ENCODE results near the gene SPDYE2B. TPM values are rescaled to one million over a fixed set of nuclear protein-coding genes. Genes with fewer than 3 reads are reported as not detected.
"Not testable (repeated sequence)": the region's sequence is repeated elsewhere in the genome, so short reads cannot be mapped to it uniquely, and the experiment has no call there.

The SPDYE2B gene
- total and polyA plus RNA-seq, 9 of the 15 experiments (the other 6 are each of a cell fraction or from before 2014, with no cell fraction given) = not detected

- H2AFZ ChIP-seq (ENCODE audit: low read depth, low read length); intact Hi-C loops (cut with micrococcal nuclease): not testable (repeated sequence)
These were observed 35.2 kb upstream of the SPDYE2B start for GRCh38 chr7:102614873-102615272.

GRCh38 chr7:102615930-102616329, 34.2 kb upstream of the SPDYE2B start:
- intact Hi-C loops (cut with micrococcal nuclease); H2AFZ ChIP-seq (ENCODE audit: low read depth, low read length); BruUV-seq (replicated peaks); H3K79me2 ChIP-seq (ENCODE audit: control insufficient read depth, insufficient read depth, low read length); H3K9me1 ChIP-seq (ENCODE audit: control insufficient read depth, insufficient read depth, low read length); ATAC-seq; H3K9me3 ChIP-seq (replicated peaks; ENCODE audit: control insufficient read depth, insufficient read depth, low read depth, low read length); H3K4me2 ChIP-seq (ENCODE audit: insufficient read depth, low read length); DNase-seq (ENCODE audit: extremely low read depth in 1 of 4, low spot score in 3 of 4); H3K27me3 ChIP-seq (ENCODE audit: control insufficient read depth in 2 of 2, insufficient read depth in 2 of 2, low read length in 2 of 2); H3K4me1 ChIP-seq (replicated peaks in 1 of 2; ENCODE audit: control insufficient read depth in 2 of 2, insufficient read depth in 2 of 2, low read length in 2 of 2); H3K27ac ChIP-seq (ENCODE audit: extremely low read depth, low read depth, low read length); H3K4me3 ChIP-seq; FAIRE-seq; H3K36me3 ChIP-seq (ENCODE audit: control insufficient read depth, insufficient read depth, low read length); POLR2A ChIA-PET; CTCF ChIA-PET (ENCODE audit: low intra/inter-chr PET ratio); H3K9ac ChIP-seq (ENCODE audit: insufficient read depth in 1 of 2, low read depth in 2 of 2, low read length in 2 of 2); H4K20me1 ChIP-seq (replicated peaks; ENCODE audit: control insufficient read depth, insufficient read depth, low read length): not testable (repeated sequence)
- in situ Hi-C loops (cut with MboI) = loop anchor here (5.0 kb wide), 1 partner anchor 94 kb away; no protein-coding TSS in a partner anchor
- WGBS (ENCODE audit: insufficient coverage, low coverage, missing lambda C conversion rate) = no CpG with 5 or more reads among the region's 10 CpGs

More at GRCh38 chr7:102614873-102615272, 35.2 kb upstream of the SPDYE2B start:
- ATAC-seq; H3K4me3 ChIP-seq; BruUV-seq (replicated peaks); H3K27me3 ChIP-seq (ENCODE audit: control insufficient read depth in 2 of 2, insufficient read depth in 2 of 2, low read length in 2 of 2); H3K4me1 ChIP-seq (replicated peaks in 1 of 2; ENCODE audit: control insufficient read depth in 2 of 2, insufficient read depth in 2 of 2, low read length in 2 of 2); FAIRE-seq; H3K27ac ChIP-seq (ENCODE audit: extremely low read depth, low read depth, low read length); POLR2A ChIA-PET; H3K79me2 ChIP-seq (ENCODE audit: control insufficient read depth, insufficient read depth, low read length); H3K9ac ChIP-seq (ENCODE audit: insufficient read depth in 1 of 2, low read depth in 2 of 2, low read length in 2 of 2); H3K9me1 ChIP-seq (ENCODE audit: control insufficient read depth, insufficient read depth, low read length); CTCF ChIA-PET (ENCODE audit: low intra/inter-chr PET ratio); DNase-seq (ENCODE audit: extremely low read depth in 1 of 4, low spot score in 3 of 4); H3K4me2 ChIP-seq (ENCODE audit: insufficient read depth, low read length); H4K20me1 ChIP-seq (replicated peaks; ENCODE audit: control insufficient read depth, insufficient read depth, low read length); H3K9me3 ChIP-seq (replicated peaks; ENCODE audit: control insufficient read depth, insufficient read depth, low read depth, low read length); H3K36me3 ChIP-seq (ENCODE audit: control insufficient read depth, insufficient read depth, low read length): not testable (repeated sequence)
- in situ Hi-C loops (cut with MboI) = loop anchor here (5.0 kb wide), 1 partner anchor 93 kb away; no protein-coding TSS in a partner anchor
- no CpG with 5 or more reads among the region's 3 CpGs for WGBS (ENCODE audit: insufficient coverage, low coverage, missing lambda C conversion rate)
